ENCODE data around the gene ILDR1. TPM values are rescaled to one million over a fixed set of nuclear protein-coding genes. Genes with fewer than 3 reads are reported as not detected.

Gene ILDR1
- total RNA-seq, 1 experiment from 2014 or later = 2.3 TPM

DNA sequence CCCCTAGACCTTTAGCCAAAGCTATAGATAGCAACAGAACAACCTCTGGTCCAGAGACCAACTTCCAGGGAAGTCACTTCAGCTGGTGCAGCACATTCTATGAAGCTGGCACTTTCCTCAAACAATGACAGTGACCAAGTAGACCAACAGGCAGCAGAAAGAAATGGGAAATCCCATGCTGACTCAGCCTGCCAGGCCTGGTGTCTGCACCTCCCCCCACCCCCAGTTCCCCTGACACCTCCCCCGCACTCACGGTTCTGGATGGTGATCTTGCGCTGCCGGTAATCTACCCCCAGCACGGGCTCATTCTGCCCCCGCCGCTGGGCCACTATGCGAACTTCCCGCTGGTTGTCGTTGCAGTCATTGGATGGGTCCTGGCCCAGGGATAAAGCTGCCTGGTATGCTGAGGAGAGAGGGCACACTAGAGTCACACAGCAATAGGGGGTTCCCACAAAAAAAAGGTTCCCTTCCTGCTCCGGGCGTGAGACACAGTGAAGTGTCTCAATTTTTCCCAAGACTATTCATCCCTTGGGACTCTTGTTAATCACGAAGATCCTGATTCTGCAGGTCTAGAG, 17.0 kb downstream of the ILDR1 start:
- H3K36me3 Mint-ChIP-seq = no peaks in the 10 kb centered on the region
- CTCF ChIA-PET = interaction anchor here (1.4 to 2.2 kb wide), 2 partner anchors 9 to 15 kb away, joined by 5 to 24 read pairs; no protein-coding TSS in a partner anchor
- peak; percentile 35 for DNase-seq (ENCODE audit: low spot score)
- peak; percentile 41 for ATAC-seq
- POLR2A ChIA-PET = interaction anchor here (0.8 kb wide), 1 partner anchor 10 kb away, joined by 3 read pairs; no protein-coding TSS in a partner anchor
- TF ChIP-seq, protein P1, sequence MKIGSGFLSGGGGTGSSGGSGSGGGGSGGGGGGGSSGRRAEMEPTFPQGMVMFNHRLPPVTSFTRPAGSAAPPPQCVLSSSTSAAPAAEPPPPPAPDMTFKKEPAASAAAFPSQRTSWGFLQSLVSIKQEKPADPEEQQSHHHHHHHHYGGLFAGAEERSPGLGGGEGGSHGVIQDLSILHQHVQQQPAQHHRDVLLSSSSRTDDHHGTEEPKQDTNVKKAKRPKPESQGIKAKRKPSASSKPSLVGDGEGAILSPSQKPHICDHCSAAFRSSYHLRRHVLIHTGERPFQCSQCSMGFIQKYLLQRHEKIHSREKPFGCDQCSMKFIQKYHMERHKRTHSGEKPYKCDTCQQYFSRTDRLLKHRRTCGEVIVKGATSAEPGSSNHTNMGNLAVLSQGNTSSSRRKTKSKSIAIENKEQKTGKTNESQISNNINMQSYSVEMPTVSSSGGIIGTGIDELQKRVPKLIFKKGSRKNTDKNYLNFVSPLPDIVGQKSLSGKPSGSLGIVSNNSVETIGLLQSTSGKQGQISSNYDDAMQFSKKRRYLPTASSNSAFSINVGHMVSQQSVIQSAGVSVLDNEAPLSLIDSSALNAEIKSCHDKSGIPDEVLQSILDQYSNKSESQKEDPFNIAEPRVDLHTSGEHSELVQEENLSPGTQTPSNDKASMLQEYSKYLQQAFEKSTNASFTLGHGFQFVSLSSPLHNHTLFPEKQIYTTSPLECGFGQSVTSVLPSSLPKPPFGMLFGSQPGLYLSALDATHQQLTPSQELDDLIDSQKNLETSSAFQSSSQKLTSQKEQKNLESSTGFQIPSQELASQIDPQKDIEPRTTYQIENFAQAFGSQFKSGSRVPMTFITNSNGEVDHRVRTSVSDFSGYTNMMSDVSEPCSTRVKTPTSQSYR (CRISPR knock-in tag; IDR thresholded peaks at IDR 0.05) = 0 out of 2 replicates have a peak, but pooled peaks have one; percentile 12
- TF ChIP-seq TP53 (CRISPR knock-in tag; IDR thresholded peaks at IDR 0.05) (no peak), USF1 (CRISPR knock-in tag; IDR thresholded peaks at IDR 0.05) (no peak)
- TF ChIP-seq, protein P2, sequence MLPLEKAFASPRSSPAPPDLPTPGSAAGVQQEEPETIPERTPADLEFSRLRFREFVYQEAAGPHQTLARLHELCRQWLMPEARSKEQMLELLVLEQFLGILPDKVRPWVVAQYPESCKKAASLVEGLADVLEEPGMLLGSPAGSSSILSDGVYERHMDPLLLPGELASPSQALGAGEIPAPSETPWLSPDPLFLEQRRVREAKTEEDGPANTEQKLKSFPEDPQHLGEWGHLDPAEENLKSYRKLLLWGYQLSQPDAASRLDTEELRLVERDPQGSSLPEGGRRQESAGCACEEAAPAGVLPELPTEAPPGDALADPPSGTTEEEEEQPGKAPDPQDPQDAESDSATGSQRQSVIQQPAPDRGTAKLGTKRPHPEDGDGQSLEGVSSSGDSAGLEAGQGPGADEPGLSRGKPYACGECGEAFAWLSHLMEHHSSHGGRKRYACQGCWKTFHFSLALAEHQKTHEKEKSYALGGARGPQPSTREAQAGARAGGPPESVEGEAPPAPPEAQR (CRISPR knock-in tag; IDR thresholded peaks at IDR 0.05) = no peak
- H3K27ac Mint-ChIP-seq = no peak overlapping the region; the same call in 1 of the 2 replicates
- no peaks in the 10 kb centered on the region for H3K9me3 Mint-ChIP-seq
- H3K4me1 Mint-ChIP-seq = peaks cover 53% of the 10 kb centered on the region
- no peak overlapping the region for H3K4me3 Mint-ChIP-seq
- no peaks in the 10 kb centered on the region for H3K27me3 Mint-ChIP-seq (ENCODE audit: low read depth)

- TF ChIP-seq HMGA2 (CRISPR knock-in tag; IDR thresholded peaks at IDR 0.05) (no peak), ATF3 (CRISPR knock-in tag; conservative IDR thresholded peaks at IDR 0.05) (no peak)
- no peak for ATAC-seq
- ChIA-PET POLR2A (no interaction called here), CTCF (interaction anchor here (1.5 to 2.2 kb wide), 2 partner anchors 8 to 98 kb away, joined by 3 to 24 read pairs; no protein-coding TSS in a partner anchor)
- no peaks in the 10 kb centered on the region for H3K27me3 Mint-ChIP-seq (ENCODE audit: low read depth)
- no peaks in the 10 kb centered on the region for H3K36me3 Mint-ChIP-seq
- no peak overlapping the region for H3K27ac Mint-ChIP-seq
- H3K9me3 Mint-ChIP-seq = no peaks in the 10 kb centered on the region
- H3K4me3 Mint-ChIP-seq = no peak overlapping the region
- H3K4me1 Mint-ChIP-seq = peaks cover 52% of the 10 kb centered on the region
- no peak for DNase-seq (ENCODE audit: low spot score)
These were observed 17.9 kb downstream of the ILDR1 start for GRCh38 chr3:122004107-122004506.

GRCh38 chr3:122003606-122004005, 18.4 kb downstream of the ILDR1 start:
- CTCF ChIA-PET = interaction anchor here (1.5 to 2.2 kb wide), 2 partner anchors 8 to 98 kb away, joined by 3 to 24 read pairs; no protein-coding TSS in a partner anchor
- no peak for ATAC-seq
- H3K4me1 Mint-ChIP-seq = peaks cover 52% of the 10 kb centered on the region
- H3K4me3 Mint-ChIP-seq = no peak overlapping the region
- H3K27me3 Mint-ChIP-seq (ENCODE audit: low read depth) = no peaks in the 10 kb centered on the region
- no peak overlapping the region for H3K27ac Mint-ChIP-seq
- DNase-seq (ENCODE audit: low spot score) = no peak
- POLR2A ChIA-PET = no interaction called here
- H3K9me3 Mint-ChIP-seq = no peaks in the 10 kb centered on the region
- no peaks in the 10 kb centered on the region; the same call in 1 of the 2 replicates for H3K36me3 Mint-ChIP-seq
- TF ChIP-seq ETV6 (CRISPR knock-in tag; IDR thresholded peaks at IDR 0.05) (no peak), JAZF1 (CRISPR knock-in tag; IDR thresholded peaks at IDR 0.05) (no peak), E2F1 (CRISPR knock-in tag; IDR thresholded peaks at IDR 0.05) (no peak), AFF4 (CRISPR knock-in tag; IDR thresholded peaks at IDR 0.05; ENCODE audit: borderline replicate concordance) (no peak), NFYB (CRISPR knock-in tag; conservative IDR thresholded peaks at IDR 0.05; ENCODE audit: low read depth) (no peak), SMAD4 (CRISPR knock-in tag; IDR thresholded peaks at IDR 0.05) (no peak), USF2 (CRISPR knock-in tag; IDR thresholded peaks at IDR 0.05) (no peak), FOXJ3 (CRISPR knock-in tag; IDR thresholded peaks at IDR 0.05; ENCODE audit: borderline replicate concordance) (no peak)
- TF ChIP-seq, protein P3, sequence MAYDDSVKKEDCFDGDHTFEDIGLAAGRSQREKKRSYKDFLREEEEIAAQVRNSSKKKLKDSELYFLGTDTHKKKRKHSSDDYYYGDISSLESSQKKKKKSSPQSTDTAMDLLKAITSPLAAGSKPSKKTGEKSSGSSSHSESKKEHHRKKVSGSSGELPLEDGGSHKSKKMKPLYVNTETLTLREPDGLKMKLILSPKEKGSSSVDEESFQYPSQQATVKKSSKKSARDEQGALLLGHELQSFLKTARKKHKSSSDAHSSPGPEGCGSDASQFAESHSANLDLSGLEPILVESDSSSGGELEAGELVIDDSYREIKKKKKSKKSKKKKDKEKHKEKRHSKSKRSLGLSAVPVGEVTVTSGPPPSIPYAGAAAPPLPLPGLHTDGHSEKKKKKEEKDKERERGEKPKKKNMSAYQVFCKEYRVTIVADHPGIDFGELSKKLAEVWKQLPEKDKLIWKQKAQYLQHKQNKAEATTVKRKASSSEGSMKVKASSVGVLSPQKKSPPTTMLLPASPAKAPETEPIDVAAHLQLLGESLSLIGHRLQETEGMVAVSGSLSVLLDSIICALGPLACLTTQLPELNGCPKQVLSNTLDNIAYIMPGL (CRISPR knock-in tag; IDR thresholded peaks at IDR 0.05) = no peak
- TF ChIP-seq, protein P2 (CRISPR knock-in tag; IDR thresholded peaks at IDR 0.05) = no peak

Data from WTC11 (cell line).